ENCODE measurements around the gene ST14.

The ST14 gene

DNA sequence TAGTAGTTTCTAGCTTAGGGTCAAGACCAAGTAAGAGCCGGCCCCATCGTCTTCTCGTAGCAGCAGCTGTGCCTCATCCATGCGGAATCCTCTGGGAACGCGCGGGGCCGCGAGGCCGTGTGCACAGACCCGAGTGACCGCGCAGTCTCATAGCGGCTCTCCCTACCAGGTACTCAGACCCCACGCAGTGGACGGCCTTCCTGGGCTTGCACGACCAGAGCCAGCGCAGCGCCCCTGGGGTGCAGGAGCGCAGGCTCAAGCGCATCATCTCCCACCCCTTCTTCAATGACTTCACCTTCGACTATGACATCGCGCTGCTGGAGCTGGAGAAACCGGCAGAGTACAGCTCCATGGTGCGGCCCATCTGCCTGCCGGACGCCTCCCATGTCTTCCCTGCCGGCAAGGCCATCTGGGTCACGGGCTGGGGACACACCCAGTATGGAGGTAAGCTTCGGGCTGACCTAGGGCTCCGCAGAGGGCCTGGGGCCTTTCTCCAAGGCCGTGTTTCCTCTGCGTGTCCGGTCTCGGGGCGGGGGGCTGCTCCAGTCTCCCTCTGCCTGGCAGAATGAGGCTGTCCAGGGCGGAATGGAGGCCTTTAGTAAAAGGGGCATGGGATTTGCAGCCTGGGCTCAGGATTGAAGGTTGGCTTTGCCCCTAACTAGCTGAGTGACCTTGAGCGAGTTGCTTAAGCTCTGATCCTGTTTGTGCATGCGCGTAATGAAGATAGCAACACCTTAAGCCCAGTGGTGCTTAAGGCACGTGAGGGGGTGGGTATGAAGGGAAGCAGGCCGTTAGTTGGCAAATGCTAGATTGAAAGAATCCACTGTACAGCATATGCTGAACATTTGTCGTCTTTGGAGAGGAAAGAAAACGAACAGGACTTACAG lies 48.9 kb downstream of the ST14 start:
- no peak overlapping the region for H3K9ac ChIP-seq (ENCODE audit: low read length)
- H3F3A ChIP-seq (ENCODE audit: insufficient read depth, low read length), result no peaks in the 10 kb centered on the region
- H3K9me2 ChIP-seq (replicated peaks; ENCODE audit: insufficient read depth, low read length), result no peaks in the 10 kb centered on the region
- H3K36me3 ChIP-seq (replicated peaks; ENCODE audit: insufficient read depth, low read length), result no peaks in the 10 kb centered on the region
- H3K4me3 ChIP-seq (ENCODE audit: low read length), result no peak overlapping the region
- no peaks in the 10 kb centered on the region for H3K4me1 ChIP-seq (ENCODE audit: low read length)
- no peak for DNase-seq
- no peaks in the 10 kb centered on the region for H4K20me1 ChIP-seq (ENCODE audit: insufficient read depth, low read length)
- H2AFZ ChIP-seq (ENCODE audit: low read length), result no peak overlapping the region
- no peak overlapping the region for H3K27ac ChIP-seq (ENCODE audit: low read length)
- H3K27me3 ChIP-seq (replicated peaks; ENCODE audit: insufficient read depth, low read length), result no peaks in the 10 kb centered on the region
- TF ChIP-seq, protein P1, sequence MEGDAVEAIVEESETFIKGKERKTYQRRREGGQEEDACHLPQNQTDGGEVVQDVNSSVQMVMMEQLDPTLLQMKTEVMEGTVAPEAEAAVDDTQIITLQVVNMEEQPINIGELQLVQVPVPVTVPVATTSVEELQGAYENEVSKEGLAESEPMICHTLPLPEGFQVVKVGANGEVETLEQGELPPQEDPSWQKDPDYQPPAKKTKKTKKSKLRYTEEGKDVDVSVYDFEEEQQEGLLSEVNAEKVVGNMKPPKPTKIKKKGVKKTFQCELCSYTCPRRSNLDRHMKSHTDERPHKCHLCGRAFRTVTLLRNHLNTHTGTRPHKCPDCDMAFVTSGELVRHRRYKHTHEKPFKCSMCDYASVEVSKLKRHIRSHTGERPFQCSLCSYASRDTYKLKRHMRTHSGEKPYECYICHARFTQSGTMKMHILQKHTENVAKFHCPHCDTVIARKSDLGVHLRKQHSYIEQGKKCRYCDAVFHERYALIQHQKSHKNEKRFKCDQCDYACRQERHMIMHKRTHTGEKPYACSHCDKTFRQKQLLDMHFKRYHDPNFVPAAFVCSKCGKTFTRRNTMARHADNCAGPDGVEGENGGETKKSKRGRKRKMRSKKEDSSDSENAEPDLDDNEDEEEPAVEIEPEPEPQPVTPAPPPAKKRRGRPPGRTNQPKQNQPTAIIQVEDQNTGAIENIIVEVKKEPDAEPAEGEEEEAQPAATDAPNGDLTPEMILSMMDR (IDR thresholded peaks at IDR 0.05; ENCODE audit: low read length), result no peak
- no peak for TF ChIP-seq EZH2 (optimal IDR thresholded peaks at IDR 0.05; ENCODE audit: low read depth, low read length)
- TF ChIP-seq EZH2phosphoT487 (IDR thresholded peaks at IDR 0.05; ENCODE audit: low read length), result no peak
- no peaks in the 10 kb centered on the region for H3K79me2 ChIP-seq (ENCODE audit: low read length)
- no peaks in the 10 kb centered on the region for H3K9me3 ChIP-seq (replicated peaks; ENCODE audit: insufficient read depth, low read length)
- no peak overlapping the region for H3K4me2 ChIP-seq (ENCODE audit: low read depth, low read length)

DNA sequence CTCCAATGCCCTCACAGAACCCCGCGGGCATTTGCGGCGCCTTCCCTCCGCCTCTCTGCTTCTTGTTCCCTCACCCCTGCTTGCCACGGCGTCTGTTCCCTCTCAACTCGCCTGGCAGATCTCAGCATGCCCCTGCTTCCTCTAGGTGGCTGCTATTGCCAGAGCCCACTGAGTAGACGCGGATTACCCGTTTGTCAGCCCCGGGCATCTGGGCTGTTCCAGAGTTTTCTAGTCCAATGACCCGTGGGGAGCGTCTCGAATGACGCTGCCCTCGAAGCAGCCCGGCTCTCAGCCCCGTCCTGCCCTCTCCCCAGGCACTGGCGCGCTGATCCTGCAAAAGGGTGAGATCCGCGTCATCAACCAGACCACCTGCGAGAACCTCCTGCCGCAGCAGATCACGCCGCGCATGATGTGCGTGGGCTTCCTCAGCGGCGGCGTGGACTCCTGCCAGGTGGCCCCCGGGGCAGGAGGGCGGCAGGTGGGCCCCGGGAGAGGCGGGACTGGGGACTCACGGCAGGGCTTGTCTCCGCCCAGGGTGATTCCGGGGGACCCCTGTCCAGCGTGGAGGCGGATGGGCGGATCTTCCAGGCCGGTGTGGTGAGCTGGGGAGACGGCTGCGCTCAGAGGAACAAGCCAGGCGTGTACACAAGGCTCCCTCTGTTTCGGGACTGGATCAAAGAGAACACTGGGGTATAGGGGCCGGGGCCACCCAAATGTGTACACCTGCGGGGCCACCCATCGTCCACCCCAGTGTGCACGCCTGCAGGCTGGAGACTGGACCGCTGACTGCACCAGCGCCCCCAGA lies 49.7 kb downstream of the ST14 start:
- no peak overlapping the region for H3K27ac ChIP-seq (ENCODE audit: low read length)
- no peaks in the 10 kb centered on the region for H3K36me3 ChIP-seq (replicated peaks; ENCODE audit: insufficient read depth, low read length)
- no peaks in the 10 kb centered on the region for H4K20me1 ChIP-seq (ENCODE audit: insufficient read depth, low read length)
- no peaks in the 10 kb centered on the region for H3K9me3 ChIP-seq (replicated peaks; ENCODE audit: insufficient read depth, low read length)
- H3F3A ChIP-seq (ENCODE audit: insufficient read depth, low read length), result no peaks in the 10 kb centered on the region
- no peak overlapping the region for H3K9ac ChIP-seq (ENCODE audit: low read length)
- DNase-seq, result no peak
- H3K4me3 ChIP-seq (ENCODE audit: low read length), result no peak overlapping the region
- H3K79me2 ChIP-seq (ENCODE audit: low read length), result no peaks in the 10 kb centered on the region; the same call in 1 of the 2 replicates
- TF ChIP-seq EZH2phosphoT487 (IDR thresholded peaks at IDR 0.05; ENCODE audit: low read length) (no peak), EZH2 (optimal IDR thresholded peaks at IDR 0.05; ENCODE audit: low read depth, low read length) (no peak)
- TF ChIP-seq, protein P1 (IDR thresholded peaks at IDR 0.05; ENCODE audit: low read length), result no peak
- no peaks in the 10 kb centered on the region for H3K9me2 ChIP-seq (replicated peaks; ENCODE audit: insufficient read depth, low read length)
- H3K27me3 ChIP-seq (replicated peaks; ENCODE audit: insufficient read depth, low read length), result no peaks in the 10 kb centered on the region
- no peak overlapping the region for H3K4me2 ChIP-seq (ENCODE audit: low read depth, low read length)
- no peak overlapping the region for H2AFZ ChIP-seq (ENCODE audit: low read length)
- H3K4me1 ChIP-seq (ENCODE audit: low read length), result no peaks in the 10 kb centered on the region

DNA sequence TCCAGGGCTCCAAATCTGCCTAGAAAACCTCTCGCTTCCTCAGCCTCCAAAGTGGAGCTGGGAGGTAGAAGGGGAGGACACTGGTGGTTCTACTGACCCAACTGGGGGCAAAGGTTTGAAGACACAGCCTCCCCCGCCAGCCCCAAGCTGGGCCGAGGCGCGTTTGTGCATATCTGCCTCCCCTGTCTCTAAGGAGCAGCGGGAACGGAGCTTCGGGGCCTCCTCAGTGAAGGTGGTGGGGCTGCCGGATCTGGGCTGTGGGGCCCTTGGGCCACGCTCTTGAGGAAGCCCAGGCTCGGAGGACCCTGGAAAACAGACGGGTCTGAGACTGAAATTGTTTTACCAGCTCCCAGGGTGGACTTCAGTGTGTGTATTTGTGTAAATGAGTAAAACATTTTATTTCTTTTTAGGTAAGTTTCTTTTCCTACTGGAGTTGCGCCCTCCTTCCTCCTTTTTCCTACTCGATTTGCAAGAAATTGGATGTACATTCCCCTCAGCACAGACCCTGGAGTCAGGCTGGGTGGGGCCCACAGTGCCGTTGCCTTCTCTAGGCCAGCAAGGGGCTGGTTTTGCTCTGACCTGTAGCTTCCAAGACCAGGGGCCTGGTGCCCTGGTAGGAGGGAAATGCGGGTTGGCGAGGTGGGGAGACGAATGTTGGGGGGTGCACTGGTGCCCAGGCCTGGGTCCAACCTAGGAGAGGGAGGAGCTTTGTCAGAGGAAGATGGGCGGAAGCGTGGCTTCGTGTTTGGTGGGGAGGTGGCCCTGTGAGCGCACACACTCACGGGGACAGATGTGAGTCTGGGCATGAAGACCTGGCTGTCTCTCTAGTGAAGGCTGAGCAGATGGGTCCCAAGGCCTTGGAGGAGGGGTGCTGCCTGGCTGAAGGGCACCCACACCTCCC lies 50.6 kb downstream of the ST14 start:
- no peaks in the 10 kb centered on the region for H3K4me1 ChIP-seq (ENCODE audit: low read length)

More for the DNA sequence above, 50.6 kb downstream of the ST14 start:
- Histone ChIP-seq H3F3A (ENCODE audit: insufficient read depth, low read length) (no peaks in the 10 kb centered on the region), H3K4me2 (ENCODE audit: low read depth, low read length) (no peak overlapping the region), H3K9me2 (replicated peaks; ENCODE audit: insufficient read depth, low read length) (no peaks in the 10 kb centered on the region), H3K27ac (ENCODE audit: low read length) (no peak overlapping the region), H3K27me3 (replicated peaks; ENCODE audit: insufficient read depth, low read length) (no peaks in the 10 kb centered on the region), H3K79me2 (ENCODE audit: low read length) (no peaks in the 10 kb centered on the region; the same call in 1 of the 2 replicates), H3K9ac (ENCODE audit: low read length) (no peak overlapping the region), H3K4me3 (ENCODE audit: low read length) (no peak overlapping the region), H3K36me3 (replicated peaks; ENCODE audit: insufficient read depth, low read length) (no peaks in the 10 kb centered on the region), H4K20me1 (ENCODE audit: insufficient read depth, low read length) (no peaks in the 10 kb centered on the region), H2AFZ (ENCODE audit: low read length) (no peak overlapping the region), H3K9me3 (replicated peaks; ENCODE audit: insufficient read depth, low read length) (no peaks in the 10 kb centered on the region)
- TF ChIP-seq, protein P1 (IDR thresholded peaks at IDR 0.05; ENCODE audit: low read length), result no peak
- DNase-seq, result no peak

Data from MM.1S (cell line).